Epithelial cell of umbilical artery (primary cell): ENCODE results near the gene MOGAT2. TPM values are rescaled to one million over a fixed set of nuclear protein-coding genes. Genes with fewer than 3 reads are reported as not detected.

Experiments
- total RNA-seq: library from RNA; depleted of rRNA; stranded (reverse); fragments of >200 nt; gene quantifications from 2 replicates; pipeline ENCODE4 v1.2.3, GENCODE V29; 2014

MOGAT2 gene
- not detected in 2 replicates for total RNA-seq

GRCh38 chr11:75717608-75718418 lies at the start of gene MOGAT2:
TSS of gene MOGAT2 (plus strand) at chr11:75717838. CDS start at chr11:75717889, 51 bp downstream.

GRCh38 chr11:75668451-75669297 lies 49.0 kb upstream of the MOGAT2 start, which contains the start of gene MAP6:
TSS of gene MAP6 (minus strand) at chr11:75669038. CDS start at chr11:75668369, 669 bp downstream.

GRCh38 chr11:75768112-75768908 lies 50.7 kb downstream of the MOGAT2 start, which contains the start of gene DGAT2:
TSS of gene DGAT2 (plus strand) at chr11:75768778. CDS start at chr11:75768992, 214 bp downstream.

Other genes starting within 250 kb of the MOGAT2 start
- gene GDPD5, start 191.9 kb upstream of the MOGAT2 start, total RNA-seq = 10.1 and 19.1 TPM in 2 replicates
- 633 and 813 TPM in 2 replicates for gene SERPINH1, start 155.6 kb upstream of the MOGAT2 start, total RNA-seq
- gene MAP6, start 48.8 kb upstream of the MOGAT2 start, total RNA-seq = under 0.01 and 0.15 TPM in 2 replicates
- 1.2 and 1.3 TPM in 2 replicates for gene DGAT2, start 50.9 kb downstream of the MOGAT2 start, total RNA-seq
- gene UVRAG, start 97.4 kb downstream of the MOGAT2 start, total RNA-seq = 48.1 and 69.5 TPM in 2 replicates